Fibroblast of lung (primary cell): Measurements from ENCODE around the gene HEBP1. TPM values are rescaled to one million over a fixed set of nuclear protein-coding genes. Genes with fewer than 3 reads are reported as not detected.
A peak's percentile ranks its signal among the peaks of the same experiment; 100 is the strongest.

Source experiments
- DNase-seq, 2 donors: peaks; one replicate each; pipeline versions ENCODE4 v3.0.0 to v3.0.0-alpha.2; 2010; ENCODE audit warnings: low read depth in 2 of 2
- H2AFZ ChIP-seq: 2 replicates; pipeline ENCODE4 v1.5.1; 2012; ENCODE audit warnings: low read length, control low read depth, inconsistent platforms
- H3K27ac ChIP-seq: 2 replicates; pipeline ENCODE4 v1.5.1; 2011; ENCODE audit warnings: low read length, control low read depth; ENCODE audit not compliant: insufficient read depth
- H3K27me3 ChIP-seq: 2 replicates; pipeline ENCODE4 v1.5.1; 2011; ENCODE audit warnings: mild to moderate bottlenecking, low read length; ENCODE audit not compliant: control insufficient read depth, insufficient read depth
- H3K36me3 ChIP-seq: 2 replicates; pipeline ENCODE4 v1.5.1; 2011; ENCODE audit warnings: low read length; ENCODE audit not compliant: control insufficient read depth, insufficient read depth
- H3K4me1 ChIP-seq: 2 replicates; pipeline ENCODE4 v1.5.1; 2011; ENCODE audit warnings: low read length; ENCODE audit not compliant: control insufficient read depth, insufficient read depth; ENCODE audit errors: extremely low read depth
- H3K4me2 ChIP-seq: 2 replicates; pipeline ENCODE4 v1.5.1; 2011; ENCODE audit warnings: low read length, control low read depth; ENCODE audit not compliant: insufficient read depth; ENCODE audit errors: extremely low read depth
- H3K4me3 ChIP-seq, 4 experiments: fragments of 200-600 bp in 1 of 4; sonication (generic) in 1 of 4; replicated peaks in 1 of 4; 2 replicates each; pipeline ENCODE4 v1.5.1; 2011 to 2016; ENCODE audit warnings: low read length in 4 of 4, low read depth in 3 of 4, mild to moderate bottlenecking in 3 of 4, control low read depth in 2 of 4, inconsistent platforms in 1 of 4, mixed read lengths in 1 of 4; ENCODE audit not compliant: insufficient read depth in 1 of 4; ENCODE audit errors: control extremely low read depth in 1 of 4
- H3K79me2 ChIP-seq: 2 replicates; pipeline ENCODE4 v1.5.1; 2012; ENCODE audit warnings: mild to moderate bottlenecking, low read length, inconsistent platforms; ENCODE audit not compliant: control insufficient read depth, insufficient read depth
- H3K9ac ChIP-seq: 2 replicates; pipeline ENCODE4 v1.5.1; 2011; ENCODE audit warnings: mild to moderate bottlenecking, low read length, control low read depth; ENCODE audit not compliant: insufficient read depth
- H3K9me3 ChIP-seq: 2 replicates; pipeline ENCODE4 v1.5.1; 2012; ENCODE audit warnings: low read depth, low read length; ENCODE audit not compliant: control insufficient read depth, insufficient read depth
- H4K20me1 ChIP-seq: 2 replicates; pipeline ENCODE4 v1.5.1; 2011; ENCODE audit warnings: low read length; ENCODE audit not compliant: control insufficient read depth, insufficient read depth; ENCODE audit errors: extremely low read depth
- EZH2 ChIP-seq: IDR thresholded peaks from 2 replicates; pipeline ENCODE4 v1.5.1; 2012; ENCODE audit warnings: low read length, control low read depth, mild to moderate bottlenecking; ENCODE audit errors: missing control alignments
- polyA plus RNA-seq, 2 donors: library from polyadenylated mRNA; depleted of rRNA in 1 of 2; stranded (reverse) in 1 of 2; unstranded in 1 of 2; fragments of >200 nt; gene quantifications; 2 replicates each; pipeline ENCODE4 v1.2.1, GENCODE V29; 2011 to 2012; ENCODE audit warnings: missing spikeins in 1 of 2
- total RNA-seq: library from RNA; depleted of rRNA; stranded (reverse); fragments of >200 nt; gene quantifications from 2 replicates; pipeline ENCODE4 v1.2.1, GENCODE V29; 2014
- TF ChIP-seq, protein P1 (sequence below), 2 donors: IDR thresholded peaks in 1 of 2; conservative IDR thresholded peaks in 1 of 2; 1 replicate in 1 of 2; 2 replicates in 1 of 2; pipeline ENCODE4 v1.5.1; 2011 to 2012; ENCODE audit warnings: low read length in 2 of 2, control low read depth in 1 of 2, inconsistent platforms in 1 of 2, low read depth in 1 of 2, mild to moderate bottlenecking in 1 of 2

Gene HEBP1
- total and polyA plus RNA-seq, 2 donors (not counting 1 experiment from before 2014, with no cell fraction given), result 33.7 to 78.2 TPM

DNA sequence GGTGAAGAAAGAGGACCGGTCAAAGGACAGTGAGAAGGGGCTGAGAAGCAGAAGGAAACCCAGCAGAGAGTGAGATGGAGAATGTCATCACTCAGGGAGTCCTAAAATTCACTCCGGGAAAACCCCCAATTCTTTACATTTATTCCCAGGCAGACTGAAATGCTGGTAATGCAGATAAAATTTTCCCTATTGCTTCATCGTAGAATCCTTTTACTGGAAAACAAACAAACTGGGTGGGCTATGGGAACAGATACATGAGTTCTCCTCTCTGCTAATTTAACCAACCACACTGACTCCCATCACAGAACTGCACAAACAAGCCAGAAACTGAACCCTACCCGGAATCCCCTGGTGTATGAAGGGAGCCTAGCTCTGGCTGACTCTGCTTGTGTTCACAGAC lies 20.9 kb downstream of the HEBP1 start:
- Histone ChIP-seq H4K20me1 (no peaks in the 10 kb centered on the region), H3K9me3 (no peaks in the 10 kb centered on the region), H2AFZ (no peak overlapping the region), H3K4me1 (peaks cover 41% of the 10 kb centered on the region), H3K4me3 (no peak overlapping the region), H3K27ac (peak overlapping the region; percentile 96), H3K4me2 (peak overlapping the region; percentile 39), H3K36me3 (peaks cover 7% of the 10 kb centered on the region), H3K27me3 (no peaks in the 10 kb centered on the region), H3K9ac (peak overlapping the region; percentile 49), H3K79me2 (peaks cover 5% of the 10 kb centered on the region)
- no peak for TF ChIP-seq EZH2
- TF ChIP-seq, protein P1, sequence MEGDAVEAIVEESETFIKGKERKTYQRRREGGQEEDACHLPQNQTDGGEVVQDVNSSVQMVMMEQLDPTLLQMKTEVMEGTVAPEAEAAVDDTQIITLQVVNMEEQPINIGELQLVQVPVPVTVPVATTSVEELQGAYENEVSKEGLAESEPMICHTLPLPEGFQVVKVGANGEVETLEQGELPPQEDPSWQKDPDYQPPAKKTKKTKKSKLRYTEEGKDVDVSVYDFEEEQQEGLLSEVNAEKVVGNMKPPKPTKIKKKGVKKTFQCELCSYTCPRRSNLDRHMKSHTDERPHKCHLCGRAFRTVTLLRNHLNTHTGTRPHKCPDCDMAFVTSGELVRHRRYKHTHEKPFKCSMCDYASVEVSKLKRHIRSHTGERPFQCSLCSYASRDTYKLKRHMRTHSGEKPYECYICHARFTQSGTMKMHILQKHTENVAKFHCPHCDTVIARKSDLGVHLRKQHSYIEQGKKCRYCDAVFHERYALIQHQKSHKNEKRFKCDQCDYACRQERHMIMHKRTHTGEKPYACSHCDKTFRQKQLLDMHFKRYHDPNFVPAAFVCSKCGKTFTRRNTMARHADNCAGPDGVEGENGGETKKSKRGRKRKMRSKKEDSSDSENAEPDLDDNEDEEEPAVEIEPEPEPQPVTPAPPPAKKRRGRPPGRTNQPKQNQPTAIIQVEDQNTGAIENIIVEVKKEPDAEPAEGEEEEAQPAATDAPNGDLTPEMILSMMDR (conservative IDR thresholded peaks at IDR 0.05 in 1 of 2, IDR thresholded peaks at IDR 0.05 in 1 of 2; ENCODE audit: low read depth in 1 of 2, low read length in 2 of 2), result no peak
- peak in 1 of 2 donors; percentile 55 for DNase-seq

DNA sequence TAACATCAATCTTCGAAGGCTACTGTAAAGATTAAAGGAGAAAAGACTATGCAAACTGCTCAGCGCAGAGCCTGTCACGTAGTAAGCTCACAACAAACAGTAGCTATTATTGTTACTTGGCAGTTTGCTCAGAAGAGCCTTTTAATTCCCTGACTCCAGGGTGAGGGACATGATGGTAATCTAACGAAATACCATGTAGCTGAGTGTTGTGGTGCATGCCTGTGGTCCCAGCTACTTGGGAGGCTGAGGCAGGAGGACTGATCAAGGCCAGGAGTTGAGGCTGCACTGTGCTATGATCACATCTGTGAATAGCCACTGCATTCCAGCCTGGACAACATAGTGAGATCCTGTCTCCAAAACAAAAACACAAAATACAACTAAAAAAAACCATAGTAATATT lies 22.8 kb downstream of the HEBP1 start:
- peaks cover 11% of the 10 kb centered on the region for H3K36me3 ChIP-seq
- H4K20me1 ChIP-seq, result no peaks in the 10 kb centered on the region
- no peak for TF ChIP-seq EZH2
- TF ChIP-seq, protein P1 (conservative IDR thresholded peaks at IDR 0.05 in 1 of 2, IDR thresholded peaks at IDR 0.05 in 1 of 2; ENCODE audit: low read depth in 1 of 2, low read length in 2 of 2), result no peak
- H3K4me3 ChIP-seq, result no peak overlapping the region
- H3K79me2 ChIP-seq, result peaks cover 5% of the 10 kb centered on the region
- peak overlapping the region; percentile 63 for H3K27ac ChIP-seq
- H3K9me3 ChIP-seq, result no peaks in the 10 kb centered on the region
- DNase-seq, result peak in 1 of 2 donors; percentile 7
- H3K4me2 ChIP-seq, result no peak overlapping the region
- H3K4me1 ChIP-seq, result peaks cover 41% of the 10 kb centered on the region
- no peaks in the 10 kb centered on the region for H3K27me3 ChIP-seq
- no peak overlapping the region for H3K9ac ChIP-seq
- no peak overlapping the region for H2AFZ ChIP-seq

DNA sequence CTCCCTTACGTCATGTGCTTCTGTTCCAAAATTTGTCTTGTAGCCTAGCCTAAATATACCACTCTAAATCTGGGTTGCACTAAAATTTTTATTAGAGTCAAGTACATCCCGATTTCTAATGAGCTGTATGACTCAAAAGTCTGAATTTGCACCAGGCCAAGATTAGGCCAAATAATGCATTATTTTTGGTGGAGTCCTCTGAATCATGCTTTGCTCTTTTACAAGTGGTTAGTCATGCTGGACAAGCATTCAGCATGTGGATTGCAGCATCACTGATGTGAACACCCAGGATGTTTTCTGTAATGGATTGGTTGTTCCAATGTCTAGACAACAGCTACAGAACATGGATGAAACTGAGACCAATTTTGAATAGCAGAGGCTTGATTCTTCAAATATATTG lies 23.7 kb downstream of the HEBP1 start:
- H4K20me1 ChIP-seq, result no peaks in the 10 kb centered on the region
- no peak overlapping the region for H2AFZ ChIP-seq
- H3K4me1 ChIP-seq, result peaks cover 41% of the 10 kb centered on the region
- H3K9ac ChIP-seq, result no peak overlapping the region
- H3K79me2 ChIP-seq, result peaks cover 5% of the 10 kb centered on the region
- peaks cover 10% of the 10 kb centered on the region for H3K36me3 ChIP-seq
- H3K4me3 ChIP-seq, result no peak overlapping the region
- peak; percentile 96 to 97 for DNase-seq
- TF ChIP-seq EZH2, result no peak
- TF ChIP-seq, protein P1 (conservative IDR thresholded peaks at IDR 0.05 in 1 of 2, IDR thresholded peaks at IDR 0.05 in 1 of 2; ENCODE audit: low read depth in 1 of 2, low read length in 2 of 2), result no peak
- peak overlapping the region; percentile 79 for H3K27ac ChIP-seq
- H3K27me3 ChIP-seq, result no peaks in the 10 kb centered on the region
- H3K4me2 ChIP-seq, result no peak overlapping the region
- no peaks in the 10 kb centered on the region for H3K9me3 ChIP-seq
